ENCODE data around the gene KRTAP29-1.
"Not testable (repeated sequence)": the region's sequence is repeated elsewhere in the genome, so short reads cannot be mapped to it uniquely, and the experiment has no call there.

The KRTAP29-1 gene, protein sequence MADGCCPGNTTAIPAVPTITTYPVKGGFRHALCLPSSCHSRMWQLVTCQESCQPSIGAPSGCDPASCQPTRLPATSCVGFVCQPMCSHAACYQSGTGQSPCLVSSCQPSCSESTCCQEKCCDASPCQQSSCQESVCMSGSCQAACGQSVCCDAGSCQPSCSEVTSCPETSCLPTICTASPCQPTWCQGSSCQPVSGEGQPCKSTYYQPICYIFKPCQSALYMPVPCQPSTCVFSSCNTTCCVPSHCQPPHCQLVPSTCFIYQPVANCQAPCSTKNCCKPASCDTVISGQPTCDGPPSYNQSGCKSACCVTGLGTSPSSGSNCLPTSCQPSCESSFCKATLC

GRCh38 chr17:41301916-41302901, at the start of gene KRTAP29-1:
Gene KRTAP29-1 (minus strand): TSS chr17:41302851. CDS start chr17:41302851, 0 bp downstream.
- DNase-seq = no peak

- no peak for DNase-seq
Measured at GRCh38 chr17:41351177-41351576, 48.5 kb upstream of the KRTAP29-1 start.

- DNase-seq = not testable (repeated sequence)
Measured at GRCh38 chr17:41350381-41350878, 47.8 kb upstream of the KRTAP29-1 start, which contains the start of gene KRT33A. Gene KRT33A (minus strand): TSS chr17:41350828. CDS start chr17:41350767, 61 bp downstream.

GRCh38 chr17:41347869-41348760, 45.5 kb upstream of the KRTAP29-1 start:
- no peak for DNase-seq

- not testable (repeated sequence) for DNase-seq
Measured at GRCh38 chr17:41346421-41346820, 43.8 kb upstream of the KRTAP29-1 start.

GRCh38 chr17:41345992-41346391, 43.3 kb upstream of the KRTAP29-1 start:
- no peak for DNase-seq

DNA sequence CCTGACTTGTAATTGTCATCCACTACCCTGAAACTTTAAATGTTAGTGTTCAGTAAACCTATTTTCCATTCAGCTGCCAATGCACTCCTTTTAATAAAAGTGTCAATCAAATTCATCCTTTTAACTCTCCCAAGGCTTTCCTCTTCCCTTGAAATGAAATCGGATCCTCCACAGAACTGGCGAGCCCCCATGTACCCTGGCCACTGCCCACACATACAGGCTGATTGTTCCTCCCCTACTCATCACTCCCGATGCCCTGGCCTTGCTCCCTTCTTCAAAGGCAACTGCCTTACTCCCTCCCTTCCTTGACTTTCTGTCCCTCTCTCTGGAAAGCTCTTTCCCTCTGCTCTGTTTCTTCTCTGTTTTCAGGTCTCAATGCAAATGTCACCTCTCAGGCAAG, 40.4 kb upstream of the KRTAP29-1 start:
- no peak for DNase-seq

- DNase-seq = no peak
Measured at GRCh38 chr17:41340934-41341861, 38.5 kb upstream of the KRTAP29-1 start.

DNA sequence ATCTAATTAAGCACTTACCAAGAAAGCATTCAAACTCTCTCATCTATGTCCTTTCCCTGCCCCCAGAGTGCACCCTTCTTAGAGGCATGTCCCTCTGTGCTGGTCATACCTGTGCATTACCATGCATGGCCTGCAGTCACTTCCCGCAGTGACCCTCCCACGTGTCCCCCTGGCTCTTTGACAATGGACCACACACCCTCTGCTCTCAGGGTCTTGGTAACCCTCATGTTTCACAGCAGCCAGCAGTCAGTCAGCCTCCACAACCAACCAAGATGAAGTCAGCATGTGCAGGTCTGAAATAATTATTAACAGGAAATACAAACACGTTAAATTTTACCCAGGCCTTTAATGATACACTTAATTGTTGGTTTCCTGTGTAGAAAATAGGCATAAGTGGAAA, 37.8 kb upstream of the KRTAP29-1 start:
- no peak for DNase-seq

GRCh38 chr17:41339571-41340172, 37.0 kb upstream of the KRTAP29-1 start:
- no peak for DNase-seq

GRCh38 chr17:41338961-41339485, 36.4 kb upstream of the KRTAP29-1 start:
- no peak for DNase-seq

DNA sequence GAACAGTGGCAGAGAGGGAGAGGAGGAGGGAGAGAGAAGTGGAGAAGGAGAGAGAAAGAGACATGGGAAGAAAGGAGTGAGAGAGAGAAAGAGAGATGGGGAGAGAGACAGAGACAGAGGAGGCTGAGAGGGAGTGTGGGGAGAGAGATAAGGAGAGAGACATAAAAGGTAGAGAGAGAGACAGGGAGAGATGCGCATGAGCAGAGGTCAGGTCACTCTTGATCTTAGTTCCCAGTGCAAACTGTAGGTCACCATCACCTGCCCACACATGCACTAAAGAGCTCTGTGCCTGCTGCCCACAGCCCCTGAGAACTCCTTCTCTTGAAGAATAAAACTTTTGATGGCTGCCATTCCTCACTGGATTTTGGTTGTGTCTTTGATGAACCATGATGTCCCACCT, 33.1 kb upstream of the KRTAP29-1 start:
- DNase-seq = no peak

DNA sequence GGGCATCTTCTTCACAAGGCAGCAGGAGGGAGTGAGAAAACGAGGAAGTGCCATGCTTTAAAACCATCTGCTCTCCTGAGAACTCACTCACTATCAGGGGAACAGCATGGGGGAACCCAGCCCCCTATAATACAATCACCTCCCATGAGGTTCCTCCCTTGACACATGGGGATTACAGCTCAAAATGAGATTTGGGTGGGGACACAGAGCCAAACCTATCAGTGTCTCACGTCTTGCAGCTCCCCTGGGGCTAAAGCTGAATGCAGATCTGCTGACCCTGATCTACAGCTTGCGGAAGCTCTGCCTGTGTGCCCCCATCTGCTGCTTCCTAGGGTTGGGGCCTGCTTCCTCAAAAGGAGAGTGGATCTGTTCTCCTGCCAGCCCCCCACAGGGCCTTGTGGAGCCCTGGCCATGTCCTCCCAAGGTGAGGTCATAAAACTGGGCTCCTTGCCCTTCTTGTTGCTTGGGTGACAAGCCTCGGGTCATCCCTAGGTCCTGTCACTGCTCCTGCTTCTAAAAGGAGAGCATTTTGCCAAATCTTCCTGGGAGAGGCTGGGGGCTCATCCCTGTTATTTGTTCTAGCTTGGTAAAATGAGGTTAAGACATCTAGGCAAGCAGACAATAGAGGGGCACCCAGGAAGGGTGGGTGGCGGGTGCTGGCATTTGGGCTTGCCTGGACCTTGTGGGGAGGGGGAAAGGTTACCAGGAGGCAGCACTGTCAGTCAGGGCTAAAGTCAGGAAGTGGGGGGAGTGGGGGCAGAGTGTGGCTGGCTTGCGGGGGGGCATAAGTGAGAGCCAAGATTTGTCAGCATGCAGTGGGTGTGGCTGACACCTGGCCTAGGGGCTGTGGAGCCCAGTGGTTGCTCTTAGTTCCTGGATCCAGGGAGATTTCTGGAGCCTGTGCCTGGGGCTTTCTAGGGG, 32.0 kb upstream of the KRTAP29-1 start:
- DNase-seq = no peak

GRCh38 chr17:41333836-41334235, 31.2 kb upstream of the KRTAP29-1 start:
- DNase-seq = no peak

DNA sequence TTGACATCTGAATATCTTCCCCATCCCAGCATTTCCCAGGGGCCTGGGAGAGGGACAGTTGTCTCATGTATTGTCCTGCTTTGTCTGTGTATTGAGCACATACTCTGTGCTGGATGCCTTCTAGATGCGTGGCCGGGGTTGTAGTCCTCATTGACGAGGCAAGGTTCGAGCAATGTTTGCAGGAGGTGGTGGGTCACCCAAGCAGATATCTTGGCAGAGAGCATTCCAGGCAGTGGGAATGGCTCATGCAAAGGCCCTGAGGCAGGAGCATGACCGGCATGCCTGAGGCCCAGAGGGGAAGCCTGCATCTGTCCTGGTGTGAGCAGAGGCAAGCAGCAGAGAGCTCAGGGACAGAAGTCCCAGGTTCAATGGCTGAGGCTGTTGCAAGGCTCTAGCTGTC, 30.4 kb upstream of the KRTAP29-1 start:
- DNase-seq = no peak

DNA sequence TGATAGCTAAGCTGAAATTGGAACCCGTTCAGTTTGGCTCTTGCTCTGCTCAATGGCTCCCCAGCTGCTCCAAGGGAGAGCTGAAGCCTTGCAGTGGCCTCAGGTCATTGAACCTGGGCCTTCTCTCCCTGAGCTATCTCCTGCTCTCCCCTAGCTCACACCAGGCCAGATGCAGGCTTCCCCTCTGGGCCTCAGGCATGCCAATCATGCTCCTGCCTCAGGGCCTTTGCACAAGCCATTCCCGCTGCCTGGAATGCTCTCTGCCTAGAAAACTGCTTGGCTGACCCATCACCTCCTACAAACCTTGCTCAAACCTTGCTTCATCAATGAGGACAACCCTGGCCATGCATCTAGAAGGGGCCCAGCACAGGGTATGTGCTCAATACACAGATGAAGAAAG, 29.6 kb upstream of the KRTAP29-1 start:
- DNase-seq = no peak

GRCh38 chr17:41331606-41332005, 29.0 kb upstream of the KRTAP29-1 start:
- DNase-seq = no peak

GRCh38 chr17:41329279-41329948, 26.8 kb upstream of the KRTAP29-1 start:
- DNase-seq = no peak

- DNase-seq = no peak
Measured at GRCh38 chr17:41328207-41328606, 25.6 kb upstream of the KRTAP29-1 start.
